ENCODE results near the gene GOLGA7B.

The GOLGA7B gene

DNA sequence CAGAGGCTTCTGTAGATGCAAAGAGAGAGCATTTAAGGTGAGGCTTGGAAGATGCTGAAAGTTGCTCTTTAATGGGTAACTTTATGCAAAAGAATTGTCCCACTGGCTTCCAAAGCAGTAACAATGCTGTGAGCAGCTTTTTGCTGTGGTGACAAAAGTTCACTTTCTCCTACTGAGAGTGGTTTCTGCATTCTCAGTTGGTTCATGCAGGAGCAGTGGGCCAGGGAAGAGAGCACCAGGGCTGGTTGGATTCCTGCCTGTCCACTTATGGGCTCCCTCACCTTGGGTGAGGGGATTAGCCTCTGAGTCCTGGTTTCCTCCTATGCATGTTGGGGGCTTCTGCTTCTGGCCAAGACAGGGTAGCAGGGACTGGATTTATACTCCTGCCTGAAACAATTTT, 31.1 kb upstream of the GOLGA7B start:
- Histone ChIP-seq H3K36me3 (ENCODE audit: insufficient read depth, low read length) (no peaks in the 10 kb centered on the region), H3K4me2 (ENCODE audit: low read length) (no peak overlapping the region), H3K4me3 (ENCODE audit: low read length) (no peak overlapping the region), H3K27me3 (ENCODE audit: control insufficient read depth, insufficient read depth, low read length) (peaks cover 53% of the 10 kb centered on the region), H3K9ac (ENCODE audit: low read depth, low read length) (no peak overlapping the region), H3K4me1 (ENCODE audit: control insufficient read depth, insufficient read depth, low read length) (no peaks in the 10 kb centered on the region), H3K9me3 (replicated peaks; ENCODE audit: low read length) (no peaks in the 10 kb centered on the region)

DNA sequence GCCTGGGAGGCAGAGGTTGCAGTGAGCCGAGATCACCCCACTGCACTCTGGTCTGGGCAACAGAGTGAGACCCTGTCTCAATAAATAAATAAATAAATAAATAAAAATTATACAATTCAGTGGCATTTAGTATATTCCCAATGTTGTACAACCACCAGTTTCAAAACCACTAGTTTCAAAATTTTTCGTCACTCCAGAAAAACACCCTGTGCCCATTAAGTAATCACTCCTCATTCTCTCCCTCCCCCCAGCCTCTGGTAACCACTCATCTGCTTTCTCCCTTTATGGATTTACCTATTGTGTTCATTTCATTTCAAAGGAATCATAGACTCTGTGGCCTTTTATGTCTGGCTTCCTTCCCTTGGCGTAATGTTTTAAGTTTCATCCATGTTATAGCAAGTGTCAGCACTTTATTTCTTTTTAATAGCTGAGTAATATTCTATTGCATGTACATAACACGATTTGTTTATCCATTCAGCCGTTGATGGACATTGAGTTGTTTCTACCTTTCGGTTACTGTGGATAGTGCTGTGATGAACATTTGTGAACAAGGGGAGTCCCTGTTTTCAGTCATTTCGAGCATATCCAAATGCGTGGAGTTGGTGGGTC, 29.4 kb upstream of the GOLGA7B start:
- Histone ChIP-seq H3K36me3 (ENCODE audit: insufficient read depth, low read length) (no peaks in the 10 kb centered on the region), H3K9ac (ENCODE audit: low read depth, low read length) (no peak overlapping the region), H3K4me2 (ENCODE audit: low read length) (no peak overlapping the region), H3K4me1 (ENCODE audit: control insufficient read depth, insufficient read depth, low read length) (no peaks in the 10 kb centered on the region), H3K27me3 (ENCODE audit: control insufficient read depth, insufficient read depth, low read length) (peaks cover 54% of the 10 kb centered on the region), H3K9me3 (replicated peaks; ENCODE audit: low read length) (no peaks in the 10 kb centered on the region), H3K4me3 (ENCODE audit: low read length) (no peak overlapping the region)

DNA sequence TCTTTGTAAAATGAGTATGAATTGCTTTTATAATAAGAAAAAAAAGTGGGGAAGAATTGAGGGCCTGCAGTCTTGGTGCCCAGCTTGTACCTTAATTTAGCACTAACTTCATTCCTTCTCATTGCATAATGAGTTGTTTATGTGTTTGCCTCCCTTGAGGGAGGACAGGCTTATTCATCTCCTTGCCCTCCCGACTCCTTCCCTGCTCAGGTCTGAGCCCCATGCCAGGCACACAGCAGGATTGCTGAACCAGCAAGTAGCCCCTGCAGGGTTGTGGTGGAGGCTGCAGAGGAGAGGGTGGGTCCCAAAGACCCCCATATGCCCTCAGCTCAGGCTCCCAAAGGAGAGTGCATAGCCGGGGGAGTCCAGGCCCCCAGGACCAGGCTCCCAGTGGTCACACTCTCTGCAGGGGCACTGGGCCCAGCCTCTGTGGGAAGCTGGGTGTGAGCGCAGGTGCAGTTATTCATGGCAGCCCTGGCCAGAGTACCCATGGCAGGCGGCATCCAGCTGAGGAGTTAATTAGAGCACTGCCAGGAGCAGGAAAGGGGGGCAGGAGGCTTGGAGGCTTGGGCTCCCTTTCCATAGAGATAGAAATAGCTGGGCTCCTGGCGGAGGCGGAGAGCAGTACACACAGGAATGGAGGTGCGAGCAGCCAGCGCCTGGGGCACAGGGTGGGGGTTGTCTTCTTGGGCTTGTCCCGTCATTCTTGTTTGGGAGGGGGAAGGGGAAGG, 28.2 kb upstream of the GOLGA7B start:
- Histone ChIP-seq H3K4me3 (ENCODE audit: low read length) (no peak overlapping the region), H3K27me3 (ENCODE audit: control insufficient read depth, insufficient read depth, low read length) (peaks cover 54% of the 10 kb centered on the region)

DNA sequence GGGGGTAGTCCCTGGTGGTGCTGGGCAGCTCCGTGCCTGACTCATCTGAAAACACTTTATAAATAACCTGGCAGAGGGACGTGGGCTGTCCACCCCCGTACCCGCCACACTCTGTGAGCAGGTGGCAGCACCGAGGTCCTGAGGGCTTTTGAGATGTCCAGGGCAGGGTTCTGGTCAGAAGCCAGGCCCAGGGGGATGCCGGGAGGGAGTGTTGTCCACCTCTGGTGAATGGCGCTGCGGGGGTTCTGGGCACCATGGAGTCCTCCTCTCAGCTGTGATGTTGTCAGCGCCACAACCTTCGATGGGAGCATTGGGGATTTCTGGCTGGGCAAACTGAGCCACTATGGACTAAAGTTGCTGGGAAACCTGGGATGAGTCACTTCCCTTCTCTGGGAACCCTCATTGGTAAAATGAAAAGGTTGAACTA, 27.4 kb upstream of the GOLGA7B start:
- no peak overlapping the region for H3K9ac ChIP-seq (ENCODE audit: low read depth, low read length)
- no peaks in the 10 kb centered on the region for H3K4me1 ChIP-seq (ENCODE audit: control insufficient read depth, insufficient read depth, low read length)
- peaks cover 53% of the 10 kb centered on the region for H3K27me3 ChIP-seq (ENCODE audit: control insufficient read depth, insufficient read depth, low read length)
- H3K9me3 ChIP-seq (replicated peaks; ENCODE audit: low read length) = no peaks in the 10 kb centered on the region
- H3K4me2 ChIP-seq (ENCODE audit: low read length) = no peak overlapping the region
- no peak overlapping the region for H3K4me3 ChIP-seq (ENCODE audit: low read length)
- no peaks in the 10 kb centered on the region for H3K36me3 ChIP-seq (ENCODE audit: insufficient read depth, low read length)

More for the DNA sequence above, 28.2 kb upstream of the GOLGA7B start:
- no peak overlapping the region for H3K4me2 ChIP-seq (ENCODE audit: low read length)
- no peaks in the 10 kb centered on the region for H3K4me1 ChIP-seq (ENCODE audit: control insufficient read depth, insufficient read depth, low read length)
- H3K36me3 ChIP-seq (ENCODE audit: insufficient read depth, low read length) = no peaks in the 10 kb centered on the region
- H3K9me3 ChIP-seq (replicated peaks; ENCODE audit: low read length) = no peaks in the 10 kb centered on the region
- no peak overlapping the region for H3K9ac ChIP-seq (ENCODE audit: low read depth, low read length)

DNA sequence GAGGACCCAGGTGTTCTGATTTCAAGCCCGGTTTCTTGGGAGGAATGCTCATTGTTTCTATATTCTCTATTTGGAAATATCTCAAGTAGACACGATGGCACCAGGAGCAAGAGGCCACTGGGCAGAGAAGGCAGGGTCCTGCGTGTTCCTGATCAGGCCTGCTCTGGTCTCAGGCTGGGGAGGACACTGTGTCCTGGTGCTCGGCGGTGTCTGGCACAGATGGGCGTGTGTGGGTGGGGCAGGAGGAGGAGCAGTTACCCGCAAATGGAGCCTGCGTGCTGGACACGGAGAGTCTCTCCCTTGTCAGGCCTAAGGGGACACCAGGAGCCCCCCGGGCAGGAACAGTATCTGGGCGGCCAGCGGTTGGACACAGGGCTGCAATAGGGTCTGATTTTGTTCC, 25.9 kb upstream of the GOLGA7B start:
- Histone ChIP-seq H3K4me1 (ENCODE audit: control insufficient read depth, insufficient read depth, low read length) (no peaks in the 10 kb centered on the region), H3K4me3 (ENCODE audit: low read length) (no peak overlapping the region), H3K9ac (ENCODE audit: low read depth, low read length) (no peak overlapping the region), H3K36me3 (ENCODE audit: insufficient read depth, low read length) (no peaks in the 10 kb centered on the region), H3K4me2 (ENCODE audit: low read length) (no peak overlapping the region), H3K27me3 (ENCODE audit: control insufficient read depth, insufficient read depth, low read length) (peaks cover 47% of the 10 kb centered on the region), H3K9me3 (replicated peaks; ENCODE audit: low read length) (no peaks in the 10 kb centered on the region)

DNA sequence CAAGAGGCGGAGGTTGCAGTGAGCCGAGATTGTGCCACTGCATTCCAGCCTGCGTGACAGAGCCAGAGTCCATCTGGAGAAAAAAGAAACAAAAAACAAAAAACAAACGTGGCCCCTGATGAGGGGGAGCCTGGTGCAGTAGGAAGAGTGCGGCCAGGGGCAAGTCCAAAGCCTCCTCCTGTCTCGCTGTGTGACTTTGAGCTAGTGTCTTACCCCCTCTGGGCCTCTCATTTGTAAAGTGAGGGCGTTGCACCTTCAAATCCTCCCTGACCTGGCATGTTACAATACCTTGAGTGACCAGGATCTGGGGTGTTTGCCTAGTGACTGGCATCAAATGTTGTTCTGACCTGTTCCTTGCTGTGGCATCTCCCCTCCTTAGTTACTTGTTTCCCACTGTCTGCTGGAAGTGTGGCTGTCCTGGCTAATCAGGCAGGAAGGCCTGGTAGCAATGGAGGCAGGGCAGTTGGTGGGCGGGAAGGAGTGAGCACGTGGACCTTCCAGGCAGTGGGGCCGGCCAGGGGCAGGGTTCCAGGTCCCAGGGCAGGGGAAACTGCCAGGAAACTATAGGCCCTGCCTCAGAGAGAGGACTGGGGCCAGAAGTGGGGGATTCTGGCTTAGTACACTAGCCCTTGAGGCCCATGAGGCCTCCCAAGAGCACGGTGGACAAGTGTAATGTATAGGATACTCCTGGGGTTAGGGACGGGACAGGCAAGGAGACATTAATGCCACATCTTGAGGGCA, 24.5 kb upstream of the GOLGA7B start:
- H3K4me2 ChIP-seq (ENCODE audit: low read length) = no peak overlapping the region
- no peak overlapping the region for H3K4me3 ChIP-seq (ENCODE audit: low read length)
- H3K9me3 ChIP-seq (replicated peaks; ENCODE audit: low read length) = no peaks in the 10 kb centered on the region
- no peak overlapping the region for H3K9ac ChIP-seq (ENCODE audit: low read depth, low read length)
- peaks cover 51% of the 10 kb centered on the region for H3K27me3 ChIP-seq (ENCODE audit: control insufficient read depth, insufficient read depth, low read length)
- H3K36me3 ChIP-seq (ENCODE audit: insufficient read depth, low read length) = no peaks in the 10 kb centered on the region
- no peaks in the 10 kb centered on the region for H3K4me1 ChIP-seq (ENCODE audit: control insufficient read depth, insufficient read depth, low read length)

DNA sequence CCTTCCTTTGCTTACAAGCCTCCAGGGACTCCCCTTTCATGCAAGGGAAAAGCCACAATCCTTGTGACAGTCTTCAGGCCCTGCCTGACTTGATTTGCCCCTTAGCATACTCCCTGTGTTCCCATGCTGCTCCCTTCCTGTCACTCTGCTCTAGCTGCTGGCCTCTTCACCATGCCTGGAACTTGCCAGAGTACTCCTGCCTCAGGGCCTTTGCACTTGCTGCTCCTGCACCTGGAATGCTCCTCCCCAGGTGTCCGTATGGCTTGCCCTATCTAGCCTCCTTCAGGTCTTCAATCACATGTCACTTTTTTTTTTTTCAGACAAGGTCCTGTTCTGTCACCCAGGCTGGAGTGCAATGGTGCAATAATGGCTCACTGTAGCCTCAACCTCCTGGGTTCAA, 22.8 kb upstream of the GOLGA7B start:
- H3K4me2 ChIP-seq (ENCODE audit: low read length) = no peak overlapping the region
- H3K27me3 ChIP-seq (ENCODE audit: control insufficient read depth, insufficient read depth, low read length) = peaks cover 68% of the 10 kb centered on the region
- no peaks in the 10 kb centered on the region for H3K9me3 ChIP-seq (replicated peaks; ENCODE audit: low read length)
- H3K9ac ChIP-seq (ENCODE audit: low read depth, low read length) = no peak overlapping the region
- H3K36me3 ChIP-seq (ENCODE audit: insufficient read depth, low read length) = no peaks in the 10 kb centered on the region
- no peak overlapping the region for H3K4me3 ChIP-seq (ENCODE audit: low read length)
- no peaks in the 10 kb centered on the region for H3K4me1 ChIP-seq (ENCODE audit: control insufficient read depth, insufficient read depth, low read length)

DNA sequence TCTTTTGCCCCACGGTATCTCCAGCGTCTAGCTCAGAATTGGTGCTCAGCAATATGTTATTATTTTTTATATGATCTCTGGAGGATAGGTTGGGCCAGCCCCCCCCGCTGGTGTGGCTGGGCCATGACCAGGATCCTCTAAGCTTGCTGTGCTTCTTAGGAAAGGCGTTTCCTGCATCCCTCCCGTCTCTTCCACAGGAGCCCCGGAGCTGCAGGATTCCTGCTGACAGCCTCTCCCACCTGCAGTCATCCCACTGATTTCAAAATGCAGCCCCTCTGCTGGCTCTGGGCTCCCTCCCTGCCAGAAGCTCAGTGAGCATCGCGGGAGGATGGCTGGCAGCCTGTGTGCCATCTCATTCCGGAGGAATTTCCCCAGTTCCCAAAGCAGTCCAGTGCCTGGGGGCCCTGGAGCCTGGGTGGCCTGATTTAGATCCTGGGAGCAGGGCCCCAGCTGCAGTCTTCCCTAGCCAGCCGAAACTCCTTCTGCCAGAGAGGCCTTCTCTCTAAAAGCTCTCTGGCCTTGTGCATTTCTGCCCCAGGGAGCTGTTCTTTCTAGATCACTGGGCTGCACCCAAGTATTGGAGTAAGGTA, 21.8 kb upstream of the GOLGA7B start:
- Histone ChIP-seq H3K4me2 (ENCODE audit: low read length) (no peak overlapping the region), H3K27me3 (ENCODE audit: control insufficient read depth, insufficient read depth, low read length) (peaks cover 74% of the 10 kb centered on the region), H3K4me3 (ENCODE audit: low read length) (no peak overlapping the region), H3K9me3 (replicated peaks; ENCODE audit: low read length) (no peaks in the 10 kb centered on the region), H3K4me1 (ENCODE audit: control insufficient read depth, insufficient read depth, low read length) (no peaks in the 10 kb centered on the region), H3K36me3 (ENCODE audit: insufficient read depth, low read length) (no peaks in the 10 kb centered on the region), H3K9ac (ENCODE audit: low read depth, low read length) (no peak overlapping the region)

DNA sequence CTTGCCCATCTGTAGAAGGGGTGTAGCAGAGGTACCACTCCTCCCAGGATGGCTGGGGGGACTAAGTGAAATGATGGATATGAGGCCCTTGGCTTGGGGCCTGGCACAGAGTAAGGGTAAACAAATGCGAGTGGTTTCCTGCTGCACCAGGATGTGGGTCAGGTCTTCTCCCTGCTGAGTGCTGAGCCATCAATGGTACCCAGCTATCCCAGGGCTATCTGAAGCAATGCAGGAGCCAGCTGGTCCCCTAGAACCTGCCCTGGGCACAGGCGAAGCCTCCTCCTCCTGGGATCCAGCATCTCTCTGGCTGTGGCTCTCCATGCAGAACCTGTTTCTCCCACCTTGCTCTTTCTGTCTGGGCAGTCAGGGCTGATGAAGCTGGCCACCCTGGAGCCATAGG, 20.9 kb upstream of the GOLGA7B start:
- Histone ChIP-seq H3K27me3 (ENCODE audit: control insufficient read depth, insufficient read depth, low read length) (peaks cover 79% of the 10 kb centered on the region), H3K4me3 (ENCODE audit: low read length) (no peak overlapping the region), H3K36me3 (ENCODE audit: insufficient read depth, low read length) (no peaks in the 10 kb centered on the region), H3K9me3 (replicated peaks; ENCODE audit: low read length) (no peaks in the 10 kb centered on the region), H3K4me2 (ENCODE audit: low read length) (no peak overlapping the region), H3K9ac (ENCODE audit: low read depth, low read length) (no peak overlapping the region), H3K4me1 (ENCODE audit: control insufficient read depth, insufficient read depth, low read length) (no peaks in the 10 kb centered on the region)

DNA sequence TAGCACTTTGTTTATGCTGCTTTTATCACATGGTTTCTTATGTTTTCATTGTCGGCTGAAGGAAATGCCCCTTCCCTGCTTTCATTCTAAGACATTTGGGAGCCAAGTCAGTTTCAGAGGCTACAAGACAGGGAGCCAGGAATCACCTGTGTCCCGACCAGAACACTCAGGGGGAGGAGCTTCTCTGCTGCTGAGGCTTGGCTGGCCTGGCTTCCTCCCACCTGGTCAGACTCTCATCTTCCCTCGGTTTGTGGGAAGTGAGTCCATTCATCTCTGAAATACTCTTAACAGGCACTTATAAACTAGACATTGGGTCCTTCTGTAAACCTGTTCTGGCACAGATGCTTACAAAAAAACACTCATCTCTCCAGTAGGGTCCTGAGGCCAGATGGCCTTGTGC, 19.6 kb upstream of the GOLGA7B start:
- Histone ChIP-seq H3K9me3 (replicated peaks; ENCODE audit: low read length) (no peaks in the 10 kb centered on the region), H3K4me1 (ENCODE audit: control insufficient read depth, insufficient read depth, low read length) (no peaks in the 10 kb centered on the region), H3K27me3 (ENCODE audit: control insufficient read depth, insufficient read depth, low read length) (peaks cover 82% of the 10 kb centered on the region), H3K4me3 (ENCODE audit: low read length) (no peak overlapping the region), H3K4me2 (ENCODE audit: low read length) (no peak overlapping the region), H3K36me3 (ENCODE audit: insufficient read depth, low read length) (no peaks in the 10 kb centered on the region), H3K9ac (ENCODE audit: low read depth, low read length) (no peak overlapping the region)

DNA sequence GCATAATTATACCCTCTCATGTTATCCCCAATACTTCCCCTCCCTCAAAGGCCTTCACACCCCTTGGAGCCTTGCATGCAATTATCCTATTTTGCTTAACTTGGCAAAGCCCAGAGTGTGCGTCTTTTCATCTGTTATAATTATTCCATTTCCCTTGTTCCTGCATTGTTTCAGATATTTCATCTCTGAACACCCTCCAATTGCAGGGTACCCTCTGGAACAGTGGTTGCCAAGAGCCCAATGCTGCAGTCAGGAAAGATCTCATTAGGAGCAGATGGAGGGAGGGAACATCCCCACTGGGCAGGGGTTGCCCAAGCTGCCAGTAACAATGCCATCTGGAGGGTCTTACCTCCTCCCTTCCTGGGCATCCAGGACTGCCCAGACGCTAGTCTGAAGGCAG, 18.4 kb upstream of the GOLGA7B start:
- no peak overlapping the region for H3K9ac ChIP-seq (ENCODE audit: low read depth, low read length)
- peaks cover 70% of the 10 kb centered on the region for H3K27me3 ChIP-seq (ENCODE audit: control insufficient read depth, insufficient read depth, low read length)
- no peak overlapping the region for H3K4me2 ChIP-seq (ENCODE audit: low read length)
- H3K9me3 ChIP-seq (replicated peaks; ENCODE audit: low read length) = no peaks in the 10 kb centered on the region
- H3K4me1 ChIP-seq (ENCODE audit: control insufficient read depth, insufficient read depth, low read length) = no peaks in the 10 kb centered on the region
- H3K36me3 ChIP-seq (ENCODE audit: insufficient read depth, low read length) = no peaks in the 10 kb centered on the region
- no peak overlapping the region for H3K4me3 ChIP-seq (ENCODE audit: low read length)
